Left lung (tissue), 14 donors: ENCODE data around the gene NOP16. TPM values are rescaled to one million over a fixed set of nuclear protein-coding genes. Genes with fewer than 3 reads are reported as not detected.

Experiments used
- ATAC-seq: fragments of 200-7000 bp; cut with Tn5 transposase; one replicate; pipeline ENCODE4 v1.9.1; 2020; ENCODE audit warnings: moderate library complexity
- DNase-seq, 4 donors: peaks; one replicate each; pipeline ENCODE4 v3.0.0-alpha.2; 2013 to 2020
- H3K27ac ChIP-seq, 2 donors: fragments of 200-600 bp; sonication (generic) in 1 of 2; one replicate each; pipeline versions ENCODE4 v1.5.0 to v1.8.0; 2020 to 2021
- H3K27me3 ChIP-seq, 2 donors: fragments of 200-600 bp; sonication (generic) in 1 of 2; one replicate each; pipeline versions ENCODE4 v1.5.0 to v1.8.0; 2020 to 2021
- H3K36me3 ChIP-seq, 2 donors: fragments of 200-600 bp; sonication (generic) in 1 of 2; one replicate each; pipeline versions ENCODE4 v1.5.0 to v1.8.0; 2020 to 2021
- H3K4me1 ChIP-seq, 2 donors: fragments of 200-600 bp; one replicate each; pipeline ENCODE4 v1.8.0; 2021
- H3K4me3 ChIP-seq, 2 donors: fragments of 200-600 bp; sonication (generic) in 1 of 2; one replicate each; pipeline versions ENCODE4 v1.5.0 to v1.8.0; 2020 to 2021; ENCODE audit warnings: mild to moderate bottlenecking in 1 of 2
- H3K9me3 ChIP-seq, 2 donors: fragments of 200-600 bp; sonication (generic) in 1 of 2; one replicate each; pipeline versions ENCODE4 v1.5.0 to v1.8.0; 2020 to 2021
- intact Hi-C, 2 donors: fragments of 100-400 bp; cut with DNase I; formaldehyde crosslinking; loops; one replicate each; pipeline versions ENCODE4 v1.11.2 to v1.14.2; 2022
- long read RNA-seq, 12 donors: library from polyadenylated mRNA in 2 of 12; unstranded in 2 of 12; transcript quantifications; one replicate each; pipeline ENCODE4 v2.0.0 and lab custom pipeline, GENCODE V29; 2019 to 2026
- polyA plus RNA-seq, 6 donors: library from polyadenylated mRNA; unstranded; fragments of 120-200 nt; gene quantifications; one replicate each; pipeline ENCODE4 v1.2.1, GENCODE V29; 2013; ENCODE audit not compliant: insufficient read length in 6 of 6
- total RNA-seq, 2 donors: library from RNA; stranded (reverse); fragmentation: NEBNext Ultra II Directional; extraction: Animal tissue kit (Norgen Biotek cat#: 25700); gene quantifications; one replicate each; pipeline ENCODE4 v1.2.1, GENCODE V29; 2021
- TF ChIP-seq, protein P1 (sequence below), 2 donors: fragments of 200-600 bp; sonication (generic) in 1 of 2; IDR thresholded peaks; one replicate each; pipeline versions ENCODE4 v1.5.0 to v1.8.0; 2021; ENCODE audit warnings: antibody characterized with exemption in 2 of 2
- donor health status: DM: no; HTN: yes; CAD: no.
- donor health status: DM: no; HTN: no; CAD: no.

The NOP16 gene, protein sequence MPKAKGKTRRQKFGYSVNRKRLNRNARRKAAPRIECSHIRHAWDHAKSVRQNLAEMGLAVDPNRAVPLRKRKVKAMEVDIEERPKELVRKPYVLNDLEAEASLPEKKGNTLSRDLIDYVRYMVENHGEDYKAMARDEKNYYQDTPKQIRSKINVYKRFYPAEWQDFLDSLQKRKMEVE
- 10 to 100 TPM; 14.9 to 24.0 TPM for total RNA-seq
- 10 to 100 TPM; 25.7 to 34.8 (median 31.4) TPM for polyA plus RNA-seq
- long read RNA-seq, donor 1, transcript NOP16-207 (5 exons, 1,258 nt): major isoform, 24 of 29 reads
- long read RNA-seq, donor 1, partial matches to known transcripts: 0 of 29 reads
- long read RNA-seq, donor 1, other reads (novel, unspliced or antisense): 0 of 29 reads
- long read RNA-seq, donor 2, transcript NOP16-207 (5 exons, 1,258 nt): major isoform, 10 of 17 reads
- long read RNA-seq, donor 2, partial matches to known transcripts: 0 of 17 reads
- long read RNA-seq, donor 2, other reads (novel, unspliced or antisense): 0 of 17 reads
- long read RNA-seq, donor 3, transcript NOP16-211 (5 exons, 954 nt): minor isoform, 7 of 19 reads
- long read RNA-seq, donor 3, transcript NOP16-207 (5 exons, 1,258 nt): major isoform, 10 of 19 reads
- long read RNA-seq, donor 3, partial matches to known transcripts: 0 of 19 reads
- long read RNA-seq, donor 3, other reads (novel, unspliced or antisense): 0 of 19 reads
- long read RNA-seq, donor 4, transcript NOP16-207 (5 exons, 1,258 nt): major isoform, 12 of 19 reads
- long read RNA-seq, donor 4, transcript NOP16-211 (5 exons, 954 nt): minor isoform, 5 of 19 reads
- long read RNA-seq, donor 4, partial matches to known transcripts: 1 of 19 reads
- long read RNA-seq, donor 4, other reads (novel, unspliced or antisense): 0 of 19 reads
- long read RNA-seq, donor 5, transcript NOP16-211 (5 exons, 954 nt): minor isoform, 5 of 19 reads
- long read RNA-seq, donor 5, transcript NOP16-207 (5 exons, 1,258 nt): major isoform, 12 of 19 reads
- long read RNA-seq, donor 5, partial matches to known transcripts: 0 of 19 reads
- long read RNA-seq, donor 5, other reads (novel, unspliced or antisense): 0 of 19 reads
- long read RNA-seq, donor 6, transcript NOP16-207 (5 exons, 1,258 nt): major isoform, 10 of 17 reads
- long read RNA-seq, donor 6, partial matches to known transcripts: 0 of 17 reads
- long read RNA-seq, donor 6, other reads (novel, unspliced or antisense): 0 of 17 reads
- long read RNA-seq, donor 7, transcript NOP16-207 (5 exons, 1,258 nt): major isoform, 5 of 8 reads
- long read RNA-seq, donor 7, partial matches to known transcripts: 0 of 8 reads
- long read RNA-seq, donor 7, other reads (novel, unspliced or antisense): 0 of 8 reads
- long read RNA-seq, donor 8, transcript NOP16-207 (5 exons, 1,258 nt): major isoform, 8 of 10 reads
- long read RNA-seq, donor 8, partial matches to known transcripts: 0 of 10 reads
- long read RNA-seq, donor 8, other reads (novel, unspliced or antisense): 0 of 10 reads
- long read RNA-seq, donor 9: 0 reads
- long read RNA-seq, donor 10, transcript NOP16-211 (5 exons, 954 nt): minor isoform, 10 of 48 reads
- long read RNA-seq, donor 10, transcript NOP16-207 (5 exons, 1,258 nt): major isoform, 33 of 48 reads
- long read RNA-seq, donor 10, partial matches to known transcripts: 1 of 48 reads
- long read RNA-seq, donor 10, other reads (novel, unspliced or antisense): 2 of 48 reads
- long read RNA-seq, donor 11, transcript NOP16-207 (5 exons, 1,258 nt): major isoform, 10 of 15 reads
- long read RNA-seq, donor 11, partial matches to known transcripts: 0 of 15 reads
- long read RNA-seq, donor 11, other reads (novel, unspliced or antisense): 0 of 15 reads
- long read RNA-seq, donor 12, transcript NOP16-207 (5 exons, 1,258 nt): major isoform, 7 of 11 reads
- long read RNA-seq, donor 12, partial matches to known transcripts: 0 of 11 reads
- long read RNA-seq, donor 12, other reads (novel, unspliced or antisense): 0 of 11 reads

DNA sequence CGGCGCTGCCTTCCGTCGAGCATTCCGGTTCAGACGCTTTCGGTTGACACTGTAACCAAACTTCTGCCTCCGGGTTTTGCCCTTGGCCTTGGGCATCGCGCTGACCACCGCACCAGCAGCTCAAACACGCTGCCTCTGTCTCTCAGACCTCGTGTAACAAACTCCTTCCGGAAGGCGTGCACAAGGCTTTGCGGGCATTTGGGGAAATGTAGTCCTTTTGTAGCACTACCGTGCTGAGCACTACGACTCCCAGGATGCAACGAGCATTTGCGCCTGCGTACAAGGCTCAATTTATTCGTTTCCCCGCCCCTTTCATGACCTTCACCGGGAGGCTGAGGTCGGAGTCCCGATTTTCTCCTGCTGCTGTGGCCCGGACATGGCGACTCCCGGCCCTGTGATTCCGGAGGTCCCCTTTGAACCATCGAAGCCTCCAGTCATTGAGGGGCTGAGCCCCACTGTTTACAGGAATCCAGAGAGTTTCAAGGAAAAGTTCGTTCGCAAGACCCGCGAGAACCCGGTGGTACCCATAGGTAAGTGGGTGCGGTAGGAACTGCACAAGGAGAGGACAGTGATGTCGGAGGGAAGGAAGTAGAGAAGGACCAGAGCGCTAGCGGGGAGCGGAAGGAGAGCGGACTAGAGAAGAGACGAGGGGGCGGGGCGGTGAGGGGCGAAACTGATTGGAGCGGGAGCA is at the start of gene NOP16, which contains the start of gene HIGD2A:
Gene NOP16, minus strand, starts transcription at position 155 of the 691 bp plus-strand sequence. Its CDS starts 59 bp downstream, at position 96.
Gene HIGD2A, plus strand, starts transcription at position 308 of the 691 bp plus-strand sequence. Its CDS starts 69 bp downstream, at position 377.
- Histone ChIP-seq H3K4me1 (peaks cover 10 to 50% of the 10 kb centered on the region in 2 donors), H3K9me3 (no peaks in the 10 kb centered on the region), H3K27me3 (no peaks in the 10 kb centered on the region), H3K4me3 (peak within 1 kb of the TSS; percentile 77 to 96), H3K27ac (peak within 1 kb of the TSS; percentile 90 to 93), H3K36me3 (peaks cover 0 to 58% of the 10 kb centered on the region in 2 donors)
- peak; percentile 96 for ATAC-seq
- TF ChIP-seq, protein P1, sequence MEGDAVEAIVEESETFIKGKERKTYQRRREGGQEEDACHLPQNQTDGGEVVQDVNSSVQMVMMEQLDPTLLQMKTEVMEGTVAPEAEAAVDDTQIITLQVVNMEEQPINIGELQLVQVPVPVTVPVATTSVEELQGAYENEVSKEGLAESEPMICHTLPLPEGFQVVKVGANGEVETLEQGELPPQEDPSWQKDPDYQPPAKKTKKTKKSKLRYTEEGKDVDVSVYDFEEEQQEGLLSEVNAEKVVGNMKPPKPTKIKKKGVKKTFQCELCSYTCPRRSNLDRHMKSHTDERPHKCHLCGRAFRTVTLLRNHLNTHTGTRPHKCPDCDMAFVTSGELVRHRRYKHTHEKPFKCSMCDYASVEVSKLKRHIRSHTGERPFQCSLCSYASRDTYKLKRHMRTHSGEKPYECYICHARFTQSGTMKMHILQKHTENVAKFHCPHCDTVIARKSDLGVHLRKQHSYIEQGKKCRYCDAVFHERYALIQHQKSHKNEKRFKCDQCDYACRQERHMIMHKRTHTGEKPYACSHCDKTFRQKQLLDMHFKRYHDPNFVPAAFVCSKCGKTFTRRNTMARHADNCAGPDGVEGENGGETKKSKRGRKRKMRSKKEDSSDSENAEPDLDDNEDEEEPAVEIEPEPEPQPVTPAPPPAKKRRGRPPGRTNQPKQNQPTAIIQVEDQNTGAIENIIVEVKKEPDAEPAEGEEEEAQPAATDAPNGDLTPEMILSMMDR (IDR thresholded peaks at IDR 0.05): no peak
- peak; percentile 97 to 99 (median 98) for DNase-seq
- intact Hi-C loops: no loop called here

DNA sequence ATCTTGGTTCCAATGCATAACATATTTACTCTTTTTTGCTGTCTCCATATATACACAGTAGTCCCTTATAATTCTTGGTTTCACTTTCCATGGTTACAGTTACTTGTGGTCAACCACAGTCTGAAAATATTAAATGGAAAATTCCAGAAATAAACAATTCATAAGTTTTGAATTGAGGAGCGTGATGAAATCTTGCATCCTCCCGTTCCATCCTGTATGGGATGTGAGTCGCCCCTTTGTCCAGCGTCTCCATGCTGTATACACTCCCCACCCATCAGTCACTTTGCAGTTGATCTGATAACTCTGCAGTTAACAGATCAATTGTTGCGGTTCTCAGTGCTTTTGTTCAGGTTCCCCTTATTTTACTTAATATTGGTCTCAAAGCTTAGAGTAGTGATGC is 48.3 kb upstream of the NOP16 start:
- intact Hi-C loops: no loop called here
- TF ChIP-seq, protein P1 (IDR thresholded peaks at IDR 0.05): no peak
- H3K4me3 ChIP-seq: no peak overlapping the region
- H3K36me3 ChIP-seq: no peaks in the 10 kb centered on the region
- H3K4me1 ChIP-seq: peaks cover 5 to 7% of the 10 kb centered on the region in 2 donors
- DNase-seq (no peak), ATAC-seq (no peak)
- H3K27ac ChIP-seq: peak overlapping the region in 1 of 2 donors; percentile 34
- H3K9me3 ChIP-seq: no peaks in the 10 kb centered on the region
- peaks cover 0 to 8% of the 10 kb centered on the region in 2 donors for H3K27me3 ChIP-seq

DNA sequence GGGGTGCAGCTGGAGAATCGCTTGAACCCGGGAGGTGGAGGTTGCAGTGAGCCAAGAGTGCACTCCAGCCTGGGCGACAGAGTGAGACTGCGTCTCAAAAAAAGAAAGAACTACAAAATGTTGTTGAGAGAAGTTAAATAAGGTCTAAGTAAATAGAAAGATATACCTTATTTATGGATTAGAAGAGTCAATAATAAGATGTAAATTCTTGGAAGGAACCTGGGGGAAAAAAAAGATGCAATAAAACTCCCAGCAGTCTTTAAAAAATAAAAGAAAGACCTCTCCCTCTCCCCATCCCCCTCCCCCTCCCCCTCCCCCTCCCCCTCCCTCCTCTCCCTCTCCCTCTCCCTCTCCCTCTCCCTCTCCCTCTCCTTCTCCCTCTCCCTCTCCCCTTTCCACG is 44.3 kb upstream of the NOP16 start:
- peaks cover 5 to 7% of the 10 kb centered on the region in 2 donors for H3K4me1 ChIP-seq
- ATAC-seq (no peak), DNase-seq (no peak)
- intact Hi-C loops: no loop called here
- no peaks in the 10 kb centered on the region for H3K36me3 ChIP-seq
- no peaks in the 10 kb centered on the region for H3K9me3 ChIP-seq
- no peaks in the 10 kb centered on the region for H3K27me3 ChIP-seq
- H3K27ac ChIP-seq: no peak overlapping the region
- no peak overlapping the region for H3K4me3 ChIP-seq
- TF ChIP-seq, protein P1 (IDR thresholded peaks at IDR 0.05): no peak

DNA sequence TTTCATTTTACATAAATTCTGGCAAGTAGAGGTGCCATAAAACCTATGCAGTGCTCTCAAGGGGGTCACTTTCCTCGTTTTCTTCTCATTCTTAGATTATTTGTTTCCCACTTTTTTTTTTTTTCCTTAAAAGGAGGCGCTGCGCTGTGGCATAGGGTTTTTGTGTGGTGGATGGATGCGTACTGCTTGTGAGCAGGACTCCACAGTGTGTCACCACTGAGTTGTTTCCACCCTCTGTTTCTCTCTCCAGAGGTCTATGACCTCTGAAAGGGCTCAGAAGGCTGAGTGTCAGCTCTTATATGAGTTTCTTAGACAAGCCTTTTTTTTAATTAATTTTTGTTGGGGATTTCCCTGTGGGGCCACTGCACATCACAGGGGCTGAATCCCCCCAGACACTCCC is 41.6 kb upstream of the NOP16 start:
- H3K4me3 ChIP-seq: no peak overlapping the region
- DNase-seq: no peak
- H3K27ac ChIP-seq: no peak overlapping the region
- H3K36me3 ChIP-seq: no peaks in the 10 kb centered on the region
- H3K4me1 ChIP-seq: no peaks in the 10 kb centered on the region
- intact Hi-C loops: no loop called here
- TF ChIP-seq, protein P1 (IDR thresholded peaks at IDR 0.05): no peak
- ATAC-seq: no peak
- no peaks in the 10 kb centered on the region for H3K9me3 ChIP-seq
- H3K27me3 ChIP-seq: no peaks in the 10 kb centered on the region
